GM10266 (cell line): ENCODE measurements around the gene SAMD11.
A peak's percentile ranks its signal among the peaks of the same experiment; 100 is the strongest.
"Not testable (repeated sequence)": the region's sequence is repeated elsewhere in the genome, so short reads cannot be mapped to it uniquely, and the experiment has no call there.

Source experiments
- DNase-seq: peaks from one replicate; pipeline ENCODE4 v3.0.0; 2012; ENCODE audit errors: extremely low spot score
- CTCF ChIP-seq: IDR thresholded peaks from 2 replicates; pipeline ENCODE4 v1.5.1; 2012; ENCODE audit warnings: mild to moderate bottlenecking, low read depth; ENCODE audit not compliant: control insufficient read depth, insufficient read depth; ENCODE audit errors: missing control alignments

The SAMD11 gene

GRCh38 chr1:973459-974292, 50.0 kb downstream of the SAMD11 start:
- TF ChIP-seq CTCF: no peak
- no peak for DNase-seq

- no peak for TF ChIP-seq CTCF
- no peak for DNase-seq
Measured at GRCh38 chr1:974293-974640, 50.5 kb downstream of the SAMD11 start.

GRCh38 chr1:974687-975328, 51.1 kb downstream of the SAMD11 start:
- no peak for TF ChIP-seq CTCF
- no peak for DNase-seq

- no peak for DNase-seq
- no peak for TF ChIP-seq CTCF
Measured at GRCh38 chr1:975365-975764, 51.6 kb downstream of the SAMD11 start.

GRCh38 chr1:975896-976683, 52.4 kb downstream of the SAMD11 start:
- peak; percentile 82 for DNase-seq
- peak; percentile 45 for TF ChIP-seq CTCF

- DNase-seq: not testable (repeated sequence)
Measured at GRCh38 chr1:976791-977190, 53.1 kb downstream of the SAMD11 start.

- DNase-seq: no peak
- TF ChIP-seq CTCF: no peak
Measured at GRCh38 chr1:978069-978834, 54.5 kb downstream of the SAMD11 start.
